MG63 (cell line): ENCODE measurements around the gene ITGB1BP2. TPM values are rescaled to one million over a fixed set of nuclear protein-coding genes. Genes with fewer than 3 reads are reported as not detected.

Source experiments
- total RNA-seq: library from RNA; depleted of rRNA; stranded (reverse); fragments of >200 nt; shearing (Covaris generic); gene quantifications from 2 replicates; pipeline ENCODE4 v1.2.3, GENCODE V29; 2014; ENCODE audit warnings: low replicate concordance; rRNA removed

ITGB1BP2 gene
- total RNA-seq, 1 experiment from 2014 or later = 0.92 TPM

Other genes with a start within 250 kb of the ITGB1BP2 start
- gene SNX12, start 233.4 kb upstream of the ITGB1BP2 start, total RNA-seq = 35.4 and 101 TPM in 2 replicates
- 3.8 and 4.9 TPM in 2 replicates for gene FOXO4, start 205.9 kb upstream of the ITGB1BP2 start, total RNA-seq
- not detected in 2 replicates for gene CXorf65, start 195.0 kb upstream of the ITGB1BP2 start, total RNA-seq
- gene IL2RG, start 190.2 kb upstream of the ITGB1BP2 start, total RNA-seq = not detected in 2 replicates
- 9.3 and 11.1 TPM in 2 replicates for gene MED12, start 183.2 kb upstream of the ITGB1BP2 start, total RNA-seq
- gene NLGN3, start 156.9 kb upstream of the ITGB1BP2 start, total RNA-seq = 0.07 and 0.10 TPM in 2 replicates
- not detected in 2 replicates for gene GJB1, start 78.5 kb upstream of the ITGB1BP2 start, total RNA-seq
- gene ZMYM3, start 47.6 kb upstream of the ITGB1BP2 start, total RNA-seq = 2.7 and 10.0 TPM in 2 replicates
- 471 and 489 TPM in 2 replicates for gene NONO, start 18.1 kb upstream of the ITGB1BP2 start, total RNA-seq
- 17.9 and 19.2 TPM in 2 replicates for gene TAF1, start 64.6 kb downstream of the ITGB1BP2 start, total RNA-seq
- gene OGT, start 231.4 kb downstream of the ITGB1BP2 start, total RNA-seq = 47.0 and 68.8 TPM in 2 replicates